Parathyroid adenoma (tissue), 2 donors: Measurements from ENCODE around the gene ANKRD31.
"Not testable (repeated sequence)": the region's sequence is repeated elsewhere in the genome, so short reads cannot be mapped to it uniquely, and the experiment has no call there.

Source experiments
- H2AFZ ChIP-seq: fragments of 300-600 bp; sonication (generic); one replicate; pipeline ENCODE4 v1.7.0; 2017; ENCODE audit warnings: antibody characterized with exemption, mild to moderate bottlenecking
- H3K27ac ChIP-seq: fragments of 300-600 bp; sonication (generic); one replicate; pipeline ENCODE4 v1.7.0; 2017
- H3K27me3 ChIP-seq: fragments of 300-600 bp; sonication (generic); one replicate; pipeline ENCODE4 v1.7.0; 2017; ENCODE audit warnings: low read length; ENCODE audit not compliant: control insufficient read depth, insufficient read depth
- H3K36me3 ChIP-seq: fragments of 300-600 bp; sonication (generic); one replicate; pipeline ENCODE4 v1.7.0; 2017; ENCODE audit warnings: low read length; ENCODE audit not compliant: control insufficient read depth, insufficient read depth
- H3K4me1 ChIP-seq: fragments of 300-600 bp; sonication (generic); one replicate; pipeline ENCODE4 v1.7.0; 2017; ENCODE audit warnings: control low read depth
- H3K4me2 ChIP-seq: fragments of 300-600 bp; sonication (generic); one replicate; pipeline ENCODE4 v1.7.0; 2017; ENCODE audit warnings: low read length
- H3K4me3 ChIP-seq: fragments of 300-600 bp; sonication (generic); one replicate; pipeline ENCODE4 v1.7.0; 2017; ENCODE audit warnings: low read depth, low read length
- H3K79me2 ChIP-seq: fragments of 300-600 bp; sonication (generic); one replicate; pipeline ENCODE4 v1.7.0; 2017; ENCODE audit warnings: control low read depth
- H3K9ac ChIP-seq: fragments of 300-600 bp; sonication (generic); one replicate; pipeline ENCODE4 v1.7.0; 2017; ENCODE audit warnings: mild to moderate bottlenecking
- H3K9me3 ChIP-seq: fragments of 300-600 bp; sonication (generic); one replicate; pipeline ENCODE4 v1.7.0; 2017; ENCODE audit warnings: low read length; ENCODE audit not compliant: control insufficient read depth
- TF ChIP-seq, protein P1 (sequence below): fragments of 300-600 bp; sonication (generic); IDR thresholded peaks from one replicate; pipeline ENCODE4 v1.7.0; 2017; ENCODE audit warnings: antibody characterized with exemption, mild to moderate bottlenecking
- donor health status: primary hyperparathyroidism.

The ANKRD31 gene

GRCh38 chr5:75168026-75168735, 68.5 kb downstream of the ANKRD31 start:
- Histone ChIP-seq H3K4me1 (no peaks in the 10 kb centered on the region), H3K79me2 (no peaks in the 10 kb centered on the region), H3K9me3 (no peaks in the 10 kb centered on the region), H3K4me3 (no peak overlapping the region), H3K36me3 (no peaks in the 10 kb centered on the region), H3K27me3 (no peaks in the 10 kb centered on the region), H2AFZ (no peak overlapping the region), H3K9ac (no peak overlapping the region), H3K27ac (no peak overlapping the region), H3K4me2 (no peak overlapping the region)
- TF ChIP-seq, protein P1, sequence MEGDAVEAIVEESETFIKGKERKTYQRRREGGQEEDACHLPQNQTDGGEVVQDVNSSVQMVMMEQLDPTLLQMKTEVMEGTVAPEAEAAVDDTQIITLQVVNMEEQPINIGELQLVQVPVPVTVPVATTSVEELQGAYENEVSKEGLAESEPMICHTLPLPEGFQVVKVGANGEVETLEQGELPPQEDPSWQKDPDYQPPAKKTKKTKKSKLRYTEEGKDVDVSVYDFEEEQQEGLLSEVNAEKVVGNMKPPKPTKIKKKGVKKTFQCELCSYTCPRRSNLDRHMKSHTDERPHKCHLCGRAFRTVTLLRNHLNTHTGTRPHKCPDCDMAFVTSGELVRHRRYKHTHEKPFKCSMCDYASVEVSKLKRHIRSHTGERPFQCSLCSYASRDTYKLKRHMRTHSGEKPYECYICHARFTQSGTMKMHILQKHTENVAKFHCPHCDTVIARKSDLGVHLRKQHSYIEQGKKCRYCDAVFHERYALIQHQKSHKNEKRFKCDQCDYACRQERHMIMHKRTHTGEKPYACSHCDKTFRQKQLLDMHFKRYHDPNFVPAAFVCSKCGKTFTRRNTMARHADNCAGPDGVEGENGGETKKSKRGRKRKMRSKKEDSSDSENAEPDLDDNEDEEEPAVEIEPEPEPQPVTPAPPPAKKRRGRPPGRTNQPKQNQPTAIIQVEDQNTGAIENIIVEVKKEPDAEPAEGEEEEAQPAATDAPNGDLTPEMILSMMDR: no peak

- H3K79me2 ChIP-seq: no peaks in the 10 kb centered on the region
- no peak overlapping the region for H3K27ac ChIP-seq
- H3K9me3 ChIP-seq: no peaks in the 10 kb centered on the region
- no peaks in the 10 kb centered on the region for H3K4me1 ChIP-seq
- no peaks in the 10 kb centered on the region for H3K27me3 ChIP-seq
- no peak overlapping the region for H3K4me3 ChIP-seq
- TF ChIP-seq, protein P1: no peak
- no peak overlapping the region for H3K9ac ChIP-seq
- H2AFZ ChIP-seq: no peak overlapping the region
- no peak overlapping the region for H3K4me2 ChIP-seq
- H3K36me3 ChIP-seq: no peaks in the 10 kb centered on the region
These were observed 69.3 kb downstream of the ANKRD31 start for GRCh38 chr5:75167345-75167744.

DNA sequence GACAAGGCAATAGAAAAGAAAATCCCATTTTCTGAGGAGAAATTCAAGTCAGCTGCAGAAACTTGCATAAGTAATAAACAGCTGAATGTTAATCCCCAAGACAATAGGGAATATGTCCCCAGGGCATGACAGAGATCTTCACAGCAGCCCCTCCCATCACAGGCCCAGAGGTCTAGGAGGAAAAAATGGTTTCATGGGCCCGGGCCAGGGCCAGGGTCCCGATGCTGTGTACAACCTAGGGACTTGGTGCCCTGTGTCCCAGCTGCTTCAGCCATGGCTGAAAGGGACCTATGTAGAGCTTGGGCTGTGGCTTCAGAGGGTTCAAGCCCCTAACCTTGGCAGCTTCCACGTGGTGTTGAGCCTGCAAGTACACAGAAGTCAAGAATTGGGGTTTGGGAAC, 75.2 kb downstream of the ANKRD31 start:
- not testable (repeated sequence) for H3K9ac ChIP-seq, H3K79me2 ChIP-seq, H3K27me3 ChIP-seq, H3K4me3 ChIP-seq, H3K4me1 ChIP-seq, H2AFZ ChIP-seq, H3K36me3 ChIP-seq, H3K27ac ChIP-seq, H3K9me3 ChIP-seq, H3K4me2 ChIP-seq

GRCh38 chr5:75156585-75156984, 80.1 kb downstream of the ANKRD31 start:
- Histone ChIP-seq H3K79me2 (no peaks in the 10 kb centered on the region), H3K27me3 (no peaks in the 10 kb centered on the region), H3K4me3 (no peak overlapping the region), H2AFZ (no peak overlapping the region), H3K4me2 (no peak overlapping the region), H3K9me3 (no peaks in the 10 kb centered on the region), H3K27ac (no peak overlapping the region), H3K36me3 (no peaks in the 10 kb centered on the region), H3K9ac (no peak overlapping the region), H3K4me1 (no peaks in the 10 kb centered on the region)
- TF ChIP-seq, protein P1: no peak

DNA sequence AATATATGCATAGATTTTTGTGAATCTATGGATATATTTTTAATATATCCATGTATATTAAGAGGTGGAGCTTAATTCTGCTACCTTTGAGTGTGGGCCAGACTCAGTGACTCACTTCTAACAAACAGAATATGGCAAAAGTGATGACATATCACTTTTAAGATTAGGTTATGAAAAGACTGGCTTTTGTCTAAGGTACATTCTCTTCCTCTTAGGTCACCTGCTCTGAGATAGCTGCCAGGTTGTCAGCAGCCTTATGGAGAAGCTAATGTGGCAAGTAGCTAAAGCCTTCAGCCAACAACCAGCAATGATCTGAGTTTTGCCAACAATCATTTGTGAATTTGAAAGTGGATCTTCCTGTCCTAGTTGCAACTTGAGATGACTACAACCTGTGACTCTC, 83.8 kb downstream of the ANKRD31 start:
- H3K9ac ChIP-seq: no peak overlapping the region
- H3K4me1 ChIP-seq: no peaks in the 10 kb centered on the region
- no peaks in the 10 kb centered on the region for H3K27me3 ChIP-seq
- H3K79me2 ChIP-seq: no peaks in the 10 kb centered on the region
- no peak overlapping the region for H3K4me3 ChIP-seq
- no peak overlapping the region for H3K27ac ChIP-seq
- H3K4me2 ChIP-seq: no peak overlapping the region
- TF ChIP-seq, protein P1: no peak
- no peaks in the 10 kb centered on the region for H3K36me3 ChIP-seq
- H3K9me3 ChIP-seq: no peaks in the 10 kb centered on the region
- H2AFZ ChIP-seq: no peak overlapping the region
